Right hindlimb (tissue), 1 donor: ENCODE results near the gene ANKRD13D.
A peak's percentile ranks its signal among the peaks of the same experiment; 100 is the strongest.

Source experiments
- DNase-seq: peaks from one replicate; pipeline ENCODE4 v3.0.0-alpha.2; 2018

The ANKRD13D gene

DNA sequence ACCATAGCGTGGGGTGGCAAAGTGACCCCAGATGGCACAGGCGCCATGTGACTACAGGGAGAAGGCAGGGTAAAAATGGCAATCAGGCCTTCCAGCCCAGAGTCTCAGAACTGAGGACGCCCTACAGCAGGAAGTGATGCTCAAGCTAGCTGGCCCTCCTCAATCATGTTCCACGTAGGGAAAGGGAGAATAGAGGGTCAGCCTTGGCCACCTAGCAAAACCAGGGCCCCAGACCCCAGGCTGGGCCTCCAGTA is 978 bp upstream of the ANKRD13D start:
- DNase-seq, result no peak

DNA sequence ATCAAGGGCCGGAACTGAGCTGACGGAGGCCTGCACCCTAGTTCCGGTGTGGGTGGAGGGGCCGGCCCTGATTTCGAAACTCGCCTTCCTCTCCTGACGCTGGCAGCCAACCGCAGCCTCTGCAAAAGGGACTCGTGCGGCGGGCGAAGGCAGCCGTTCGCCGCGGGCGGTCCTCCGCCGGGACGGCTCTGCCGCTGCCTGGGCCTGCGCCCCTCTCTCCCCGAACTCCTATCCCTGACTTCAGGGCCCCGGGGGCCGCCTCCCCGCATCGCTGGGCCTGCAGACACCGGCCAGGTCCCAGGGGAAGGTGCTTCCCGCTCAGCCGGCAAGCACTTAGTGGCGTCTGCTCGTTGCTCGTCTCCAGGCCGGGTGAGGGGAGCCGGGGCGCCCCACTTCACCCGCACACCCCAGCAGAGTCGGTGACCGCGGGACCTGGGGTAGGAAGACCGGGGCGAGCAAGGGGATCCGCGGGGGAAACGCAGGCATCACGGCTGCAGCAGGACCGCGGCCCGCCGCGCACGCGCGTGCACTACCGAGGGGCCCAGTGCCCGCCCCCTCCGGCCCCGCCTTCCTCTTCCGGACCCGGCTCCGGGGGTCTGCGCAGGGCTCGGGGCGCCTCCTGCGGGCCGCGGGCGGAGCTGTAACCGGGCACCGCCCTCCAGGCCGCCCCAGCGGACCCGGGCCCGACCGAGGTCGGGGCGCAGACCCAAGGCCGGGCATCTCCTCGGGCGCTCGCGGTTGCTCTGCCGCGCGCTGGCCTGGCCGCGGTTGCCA is 464 bp upstream of the ANKRD13D start:
- peak; percentile 95 for DNase-seq

DNA sequence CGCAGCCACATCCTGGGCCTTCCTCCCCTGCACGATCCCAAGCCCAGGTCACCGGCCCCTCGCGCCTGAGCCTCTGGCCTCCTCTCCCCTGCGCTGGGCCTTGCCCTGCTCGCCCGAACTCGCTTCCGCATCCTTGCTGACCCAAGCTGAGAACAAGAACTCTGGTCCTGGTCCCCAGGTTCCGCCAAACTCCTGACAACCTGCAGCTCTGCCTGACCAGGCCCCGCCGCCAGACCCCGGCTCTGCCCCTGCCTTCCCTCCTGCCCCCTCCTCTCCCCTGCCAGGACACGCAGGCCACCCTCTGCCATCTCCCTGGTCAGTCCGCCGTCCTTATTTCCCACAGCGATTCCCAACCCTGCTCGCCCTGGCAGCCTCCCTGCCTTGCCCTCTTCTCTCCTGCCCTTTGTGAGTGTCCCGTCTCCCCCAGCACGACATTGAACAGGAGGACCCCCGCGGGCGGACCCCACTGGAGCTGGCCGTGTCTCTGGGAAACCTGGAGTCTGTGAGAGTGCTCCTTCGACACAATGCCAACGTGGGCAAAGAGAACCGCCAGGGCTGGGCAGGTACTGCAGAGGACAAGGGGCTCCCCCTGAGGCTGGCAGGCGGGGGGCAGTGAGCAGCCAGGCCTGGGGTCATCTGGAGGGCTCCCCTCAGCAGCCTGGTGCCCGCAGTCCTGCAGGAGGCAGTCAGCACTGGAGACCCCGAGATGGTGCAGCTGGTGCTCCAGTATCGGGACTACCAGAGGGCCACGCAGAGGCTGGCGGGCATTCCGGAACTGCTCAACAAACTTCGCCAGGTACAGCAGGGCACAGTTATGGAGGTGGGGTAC is 762 bp downstream of the ANKRD13D start:
- DNase-seq, result no peak

DNA sequence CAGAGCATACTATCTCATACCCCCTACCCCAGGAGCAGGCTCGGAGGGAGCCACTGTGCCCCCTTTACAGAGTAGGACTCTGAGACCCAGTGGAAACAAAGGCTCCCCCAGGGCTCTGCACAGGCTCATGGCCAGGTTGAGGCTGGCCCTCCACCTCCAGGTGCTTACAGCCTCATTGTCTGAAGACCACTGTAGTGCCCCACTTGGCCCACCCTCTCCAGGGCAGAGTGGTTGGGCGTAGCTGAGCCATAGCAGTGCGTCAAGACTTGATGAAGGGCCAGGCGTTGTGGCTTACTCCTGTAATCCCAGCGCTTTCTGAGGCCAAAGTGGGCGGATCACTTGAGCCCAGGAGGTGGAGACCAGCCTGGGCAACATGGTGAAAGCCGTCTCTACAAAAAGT is 1.7 kb downstream of the ANKRD13D start:
- DNase-seq, result no peak

DNA sequence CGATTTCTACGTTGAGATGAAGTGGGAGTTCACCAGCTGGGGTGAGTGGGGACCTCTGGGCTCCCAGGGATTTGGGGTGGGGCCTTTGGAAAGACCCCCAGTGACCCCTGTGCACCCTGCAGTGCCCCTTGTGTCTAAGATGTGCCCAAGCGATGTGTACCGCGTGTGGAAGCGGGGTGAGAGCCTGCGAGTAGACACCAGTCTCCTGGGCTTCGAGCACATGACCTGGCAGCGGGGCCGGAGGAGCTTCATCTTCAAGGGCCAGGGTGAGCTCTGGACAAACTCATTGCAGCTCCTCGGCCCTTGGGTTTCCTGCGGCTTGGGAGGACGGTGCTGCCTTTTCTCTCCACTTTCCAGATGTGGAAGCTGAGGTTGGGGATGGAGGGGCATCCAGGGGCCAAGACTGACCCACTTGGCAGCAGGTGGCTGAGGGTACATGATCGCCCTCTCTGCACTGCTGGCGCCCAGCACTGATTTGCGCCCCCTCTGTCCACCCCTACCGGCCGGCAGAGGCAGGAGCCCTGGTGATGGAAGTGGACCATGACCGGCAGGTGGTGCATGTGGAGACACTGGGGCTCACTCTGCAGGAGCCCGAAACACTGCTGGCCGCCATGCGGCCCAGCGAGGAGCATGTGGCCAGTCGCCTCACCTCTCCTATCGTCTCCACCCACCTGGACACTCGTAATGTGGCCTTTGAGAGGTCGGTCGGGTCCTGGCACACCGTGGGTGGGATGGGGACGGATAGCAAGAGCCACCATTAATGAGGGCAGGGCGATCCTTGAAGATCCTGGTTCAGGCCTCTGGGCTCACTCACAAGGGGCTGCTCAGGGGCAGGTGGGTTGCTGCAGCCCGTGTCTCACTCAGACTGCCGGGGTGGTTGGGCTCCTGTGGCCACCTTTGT is 2.6 kb downstream of the ANKRD13D start:
- no peak for DNase-seq

DNA sequence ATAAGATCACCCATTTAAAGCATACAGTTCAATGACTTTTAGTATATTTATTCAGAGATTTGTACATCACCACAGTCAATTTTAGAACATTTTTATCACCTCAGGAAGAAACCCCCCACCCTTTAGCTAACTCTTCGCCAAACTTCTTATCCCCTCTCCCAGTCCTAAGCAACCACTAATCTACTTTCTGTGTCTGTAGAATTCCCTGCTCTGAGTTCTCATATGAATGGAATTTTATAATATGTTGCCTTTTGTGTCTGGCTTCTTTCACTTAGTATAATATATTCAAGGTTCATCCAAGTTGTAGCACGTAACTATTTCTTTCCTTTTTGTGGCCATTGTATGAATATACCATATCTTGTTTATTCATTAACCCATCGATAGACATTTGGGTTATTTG is 3.6 kb downstream of the ANKRD13D start:
- DNase-seq, result no peak

DNA sequence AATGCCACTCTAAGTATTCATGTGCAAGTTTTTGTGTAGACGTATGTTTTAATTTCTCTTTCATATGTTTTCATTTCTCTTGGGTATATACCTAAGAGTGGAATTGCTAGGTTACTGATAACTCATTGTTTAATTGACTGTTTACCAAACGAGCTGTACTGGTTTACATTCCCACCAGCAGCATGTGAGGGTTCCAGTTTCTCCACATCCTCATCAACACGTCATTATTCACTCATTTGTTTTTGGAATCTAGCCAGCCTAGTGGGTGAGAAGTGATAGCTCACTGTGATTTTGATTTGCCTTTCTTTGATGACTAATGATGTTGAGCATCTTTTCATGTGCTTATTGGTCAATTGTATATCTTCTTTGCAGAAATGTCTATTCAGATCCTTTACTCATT is 4.0 kb downstream of the ANKRD13D start:
- no peak for DNase-seq

DNA sequence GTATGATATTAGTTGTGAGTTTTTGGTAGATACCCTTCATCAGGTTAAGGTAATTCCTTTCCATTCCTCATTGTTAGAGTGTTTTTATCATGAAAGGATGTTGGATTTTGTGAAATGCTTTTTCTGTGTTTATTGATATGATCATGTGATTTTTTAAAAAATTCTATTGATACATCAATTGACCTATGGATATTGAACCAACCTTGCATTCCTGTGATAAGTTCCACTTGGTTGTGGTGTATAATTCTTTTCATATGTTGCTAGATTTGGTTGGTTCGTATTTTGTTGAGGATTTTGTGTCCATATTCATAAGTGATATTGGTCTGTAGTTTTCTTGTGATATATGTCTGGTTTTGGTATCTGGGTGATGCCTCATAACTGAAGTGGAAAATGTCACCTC is 6.7 kb downstream of the ANKRD13D start:
- no peak for DNase-seq

DNA sequence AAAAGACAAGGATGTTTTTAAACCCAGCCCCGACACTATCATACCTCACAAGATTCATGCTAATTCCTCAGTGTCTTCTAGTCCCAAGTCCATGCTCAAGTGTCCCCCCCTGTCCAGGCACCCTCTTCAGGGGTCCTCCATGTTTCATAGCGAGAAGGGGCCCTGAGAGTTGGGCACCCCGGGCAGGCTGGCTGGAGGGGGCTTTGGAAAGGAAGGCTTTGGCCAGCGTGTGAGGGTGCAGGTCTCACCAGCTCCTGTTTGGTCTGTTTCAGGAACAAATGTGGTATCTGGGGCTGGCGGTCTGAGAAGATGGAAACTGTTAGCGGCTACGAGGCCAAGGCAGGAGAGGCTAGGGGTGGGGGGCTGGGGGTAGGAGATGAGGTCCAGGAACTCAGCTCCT is 9.7 kb downstream of the ANKRD13D start:
- no peak for DNase-seq

DNA sequence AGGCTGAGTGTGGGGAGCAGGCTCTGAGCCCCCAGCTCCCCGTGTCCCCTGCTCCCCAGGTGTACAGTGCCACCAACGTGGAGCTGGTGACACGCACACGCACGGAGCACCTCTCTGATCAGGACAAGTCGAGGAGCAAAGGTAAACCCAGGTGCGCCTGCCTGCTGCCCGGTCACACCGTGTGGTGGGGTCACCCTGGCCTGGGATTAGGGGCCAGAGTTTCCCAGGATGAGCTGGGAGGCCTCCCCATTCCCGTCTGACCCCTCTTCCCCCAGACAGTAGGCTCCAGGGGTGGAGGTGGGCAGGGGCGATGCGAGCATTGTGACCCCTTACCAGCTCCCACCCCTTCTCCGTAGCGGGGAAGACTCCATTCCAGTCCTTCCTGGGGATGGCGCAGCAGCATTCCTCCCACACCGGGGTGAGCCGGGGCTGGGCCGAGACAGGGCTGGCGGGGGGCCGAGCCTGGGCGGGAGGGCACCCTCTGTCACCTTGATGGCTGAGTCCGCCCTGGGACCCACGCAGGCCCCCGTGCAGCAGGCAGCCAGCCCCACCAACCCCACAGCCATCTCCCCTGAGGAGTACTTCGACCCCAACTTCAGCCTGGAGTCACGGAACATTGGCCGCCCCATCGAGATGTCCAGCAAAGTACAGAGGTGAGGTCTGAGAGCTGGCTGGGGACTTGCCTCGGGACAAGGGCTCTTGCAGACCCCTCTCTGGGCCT is 10.5 kb downstream of the ANKRD13D start:
- DNase-seq, result no peak

DNA sequence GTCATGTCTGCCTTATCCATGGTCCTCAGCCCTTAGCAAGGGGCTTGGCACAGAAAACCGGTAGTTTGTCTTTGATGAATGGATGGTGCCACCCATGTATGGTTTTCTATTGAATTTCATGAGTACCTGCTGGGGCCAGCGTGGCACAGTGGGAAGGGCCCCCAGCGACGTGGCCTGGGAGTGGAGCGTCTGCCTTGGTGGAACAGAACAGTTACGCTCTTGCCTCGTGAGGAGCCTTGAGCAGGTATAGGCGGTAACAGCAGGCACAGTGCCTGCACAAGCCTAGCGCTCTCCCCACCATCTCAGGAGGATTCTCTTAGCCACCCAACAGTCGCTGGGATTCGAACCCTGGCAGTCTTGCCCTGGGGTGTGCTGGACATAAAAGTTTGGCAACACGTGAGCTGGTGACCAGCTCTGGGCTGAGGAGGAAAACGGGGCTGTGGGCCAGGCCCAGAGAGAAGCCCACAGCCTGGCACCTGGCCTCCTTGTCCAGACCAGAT is 11.2 kb downstream of the ANKRD13D start:
- no peak for DNase-seq

DNA sequence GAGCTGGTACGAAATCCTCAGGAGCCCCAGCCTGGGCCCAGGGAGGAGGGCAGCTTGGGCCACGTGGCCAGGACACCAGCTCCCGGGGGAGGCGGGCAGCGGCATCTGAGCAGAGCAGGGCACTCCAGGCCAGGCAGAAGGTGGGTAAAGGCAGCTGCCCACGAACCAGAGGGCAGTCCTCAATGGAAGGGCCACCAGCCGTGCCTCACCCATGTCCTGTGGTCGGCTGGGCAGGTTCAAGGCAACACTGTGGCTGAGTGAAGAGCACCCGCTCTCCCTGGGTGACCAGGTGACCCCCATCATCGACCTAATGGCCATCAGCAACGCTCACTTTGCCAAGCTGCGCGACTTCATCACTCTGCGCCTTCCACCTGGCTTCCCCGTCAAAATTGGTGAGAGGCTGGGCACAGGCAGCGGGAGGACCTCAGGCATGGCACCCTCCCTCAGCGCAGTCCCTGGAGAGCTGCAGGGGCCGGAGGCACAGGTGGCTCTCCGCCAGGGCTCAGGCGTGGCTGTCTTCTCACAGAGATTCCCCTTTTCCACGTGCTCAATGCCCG is 11.7 kb downstream of the ANKRD13D start:
- peak; percentile 20 for DNase-seq

DNA sequence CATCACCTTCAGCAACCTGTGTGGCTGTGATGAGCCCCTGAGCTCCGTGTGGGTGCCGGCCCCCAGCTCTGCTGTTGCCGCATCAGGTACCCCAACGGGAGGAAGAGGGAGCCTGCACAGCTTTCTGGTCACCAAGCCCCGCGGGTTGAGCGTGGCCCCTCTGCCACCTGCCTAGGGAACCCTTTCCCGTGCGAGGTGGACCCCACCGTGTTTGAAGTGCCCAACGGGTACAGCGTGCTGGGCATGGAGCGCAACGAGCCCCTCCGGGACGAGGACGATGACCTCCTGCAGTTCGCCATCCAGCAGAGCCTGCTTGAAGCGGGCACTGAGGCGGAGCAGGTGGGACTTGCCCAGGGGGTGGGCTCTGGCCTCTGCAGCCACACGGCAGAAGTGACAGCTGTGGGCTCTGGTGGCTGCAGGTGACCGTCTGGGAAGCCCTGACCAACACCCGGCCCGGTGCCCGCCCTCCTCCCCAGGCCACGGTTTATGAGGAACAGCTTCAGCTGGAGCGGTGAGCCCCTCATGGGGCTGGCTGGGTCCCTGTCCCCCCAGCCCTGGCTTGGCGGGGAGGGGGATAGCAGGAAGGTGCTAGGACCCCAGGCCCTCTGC is 12.3 kb downstream of the ANKRD13D start:
- peak; percentile 36 for DNase-seq

DNA sequence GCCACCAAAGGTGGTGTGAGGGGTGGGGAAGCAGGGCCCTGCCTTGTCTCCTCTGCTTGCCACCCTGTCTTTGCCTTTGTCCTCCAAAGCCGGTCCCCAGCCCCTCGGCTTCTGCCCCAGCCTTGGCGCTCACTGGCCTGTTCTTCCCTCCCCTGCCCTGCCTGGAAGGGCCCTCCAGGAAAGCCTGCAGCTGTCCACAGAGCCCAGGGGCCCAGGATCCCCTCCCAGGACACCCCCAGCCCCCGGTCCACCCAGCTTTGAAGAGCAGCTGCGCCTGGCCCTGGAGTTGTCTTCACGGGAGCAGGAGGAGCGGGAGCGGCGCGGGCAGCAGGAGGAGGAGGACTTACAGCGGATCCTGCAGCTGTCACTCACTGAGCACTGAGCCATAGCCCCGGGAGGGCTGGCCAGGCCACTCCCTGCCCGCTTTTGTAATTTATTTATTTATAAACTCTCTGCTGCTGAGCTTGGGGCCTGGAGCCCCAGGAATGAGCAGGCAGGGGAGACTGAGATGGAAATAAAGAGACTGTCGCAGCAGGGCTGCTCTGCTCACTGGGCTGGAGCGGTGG is 12.9 kb downstream of the ANKRD13D start:
- peak; percentile 77 for DNase-seq

DNA sequence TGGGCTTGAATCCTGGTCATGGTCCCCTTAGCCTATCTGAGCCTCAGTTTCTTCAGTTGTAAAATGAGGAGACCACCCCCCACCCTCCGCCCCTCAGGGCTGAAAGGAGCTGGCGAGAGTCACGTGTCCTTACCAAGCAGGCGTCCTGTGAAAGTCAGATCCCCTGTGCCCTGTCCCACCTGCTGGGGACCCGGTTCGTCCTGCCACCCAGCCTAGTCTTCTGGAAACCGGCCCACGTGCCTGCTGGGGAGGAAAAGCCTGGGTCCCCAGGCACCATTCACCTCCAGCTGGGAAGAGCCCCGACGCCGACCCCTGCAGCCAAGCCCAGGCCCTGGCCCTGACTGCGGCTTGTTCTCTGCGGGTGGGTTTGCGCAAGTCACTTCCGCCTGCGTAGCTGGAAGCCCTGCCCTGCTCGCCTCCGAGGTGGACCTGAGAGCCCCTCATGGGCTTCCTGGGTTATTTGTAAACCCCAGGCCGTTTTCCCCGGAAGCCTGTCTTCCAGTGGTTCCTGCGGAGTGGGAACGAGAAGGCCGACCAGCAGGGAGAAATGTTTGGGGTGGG is 13.5 kb downstream of the ANKRD13D start:
- peak; percentile 40 for DNase-seq

DNA sequence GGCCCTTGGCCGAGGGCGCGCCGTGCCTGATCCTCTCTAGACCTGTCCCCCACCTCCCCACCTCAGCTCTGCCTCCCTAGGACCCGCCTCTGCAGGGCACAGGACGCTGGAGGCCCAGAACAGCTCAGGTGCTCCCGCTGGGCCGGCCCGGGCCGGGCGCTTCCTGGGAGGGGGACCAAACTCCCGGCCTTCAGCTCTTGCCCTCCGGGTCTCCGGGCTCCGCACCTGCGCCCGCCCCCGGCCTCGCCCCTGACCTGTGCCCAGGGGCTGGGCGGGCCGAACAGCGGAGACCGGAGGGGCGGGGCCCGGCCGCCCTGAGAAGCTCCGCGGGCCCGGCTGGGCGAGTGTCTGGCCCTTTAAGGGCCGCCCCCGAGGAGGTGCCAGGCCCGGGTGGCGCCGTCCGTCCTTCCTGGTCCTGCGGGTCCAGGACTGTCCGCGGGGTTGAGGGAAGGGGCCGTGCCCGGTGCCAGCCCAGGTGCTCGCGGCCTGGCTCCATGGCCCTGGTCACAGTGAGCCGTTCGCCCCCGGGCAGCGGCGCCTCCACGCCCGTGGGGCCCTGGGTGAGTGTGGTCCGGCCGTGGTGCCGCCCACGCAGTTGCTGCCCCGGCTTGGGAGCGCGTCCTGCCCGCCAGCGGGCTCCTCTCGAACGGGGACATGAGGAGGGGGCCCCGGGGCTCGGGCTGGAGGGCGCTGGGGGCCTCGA is 14.2 kb downstream of the ANKRD13D start, which contains the start of gene SSH3:
Gene SSH3, plus strand, starts transcription at position 399 of the 703 bp plus-strand sequence. Its CDS starts 96 bp downstream, at position 495.
- peak; percentile 66 for DNase-seq

DNA sequence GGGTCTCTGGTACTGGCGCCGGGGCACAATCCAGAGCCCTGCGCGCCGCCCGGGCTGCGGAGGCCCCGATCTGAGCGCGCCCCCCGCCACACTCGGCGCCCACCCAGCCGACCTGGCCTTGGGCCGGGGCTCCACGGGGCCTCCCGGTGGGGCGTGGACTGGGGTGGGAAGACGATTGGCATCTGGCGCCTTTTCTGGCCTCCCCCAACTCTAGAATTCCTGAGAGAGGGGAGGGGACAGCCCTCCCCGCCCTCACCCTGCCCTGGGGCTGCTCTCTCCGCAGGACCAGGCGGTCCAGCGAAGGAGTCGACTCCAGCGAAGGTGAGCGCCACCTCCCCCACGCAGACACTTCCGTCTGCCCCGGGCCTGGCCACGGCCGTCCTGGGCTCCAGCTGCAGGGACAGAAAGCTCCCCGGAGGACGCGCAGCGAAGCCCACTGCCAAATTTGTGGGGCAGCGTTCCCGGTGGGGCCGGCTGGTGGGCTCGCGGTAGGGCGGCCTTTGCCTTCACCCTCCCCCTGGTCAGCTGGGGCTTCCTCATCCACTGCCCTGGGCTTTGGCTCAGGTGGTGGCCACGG is 14.8 kb downstream of the ANKRD13D start:
- DNase-seq, result no peak

DNA sequence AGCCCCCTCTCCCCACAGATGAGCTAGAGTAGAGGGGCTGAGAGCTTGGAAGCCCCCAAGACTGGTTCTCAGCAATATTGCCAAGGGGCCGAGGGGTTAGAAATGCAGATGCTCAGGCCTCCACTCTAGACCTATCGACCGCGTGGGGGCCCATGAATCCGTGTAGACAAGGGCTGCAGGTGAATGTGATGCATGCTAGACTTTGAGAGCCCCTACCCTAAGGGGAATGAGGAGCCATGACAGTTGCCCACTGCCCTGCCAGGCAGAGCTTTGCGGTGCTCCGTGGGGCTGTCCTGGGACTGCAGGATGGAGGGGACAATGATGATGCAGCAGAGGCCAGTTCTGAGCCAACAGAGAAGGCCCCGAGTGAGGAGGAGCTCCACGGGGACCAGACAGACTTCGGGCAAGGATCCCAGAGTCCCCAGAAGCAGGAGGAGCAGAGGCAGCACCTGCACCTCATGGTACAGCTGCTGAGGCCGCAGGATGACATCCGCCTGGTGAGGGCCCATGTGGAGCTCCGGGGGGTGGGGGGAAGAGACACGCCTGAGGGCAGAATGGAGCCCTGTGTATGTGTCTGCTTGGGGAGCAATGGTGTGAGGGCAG is 15.5 kb downstream of the ANKRD13D start:
- no peak for DNase-seq

DNA sequence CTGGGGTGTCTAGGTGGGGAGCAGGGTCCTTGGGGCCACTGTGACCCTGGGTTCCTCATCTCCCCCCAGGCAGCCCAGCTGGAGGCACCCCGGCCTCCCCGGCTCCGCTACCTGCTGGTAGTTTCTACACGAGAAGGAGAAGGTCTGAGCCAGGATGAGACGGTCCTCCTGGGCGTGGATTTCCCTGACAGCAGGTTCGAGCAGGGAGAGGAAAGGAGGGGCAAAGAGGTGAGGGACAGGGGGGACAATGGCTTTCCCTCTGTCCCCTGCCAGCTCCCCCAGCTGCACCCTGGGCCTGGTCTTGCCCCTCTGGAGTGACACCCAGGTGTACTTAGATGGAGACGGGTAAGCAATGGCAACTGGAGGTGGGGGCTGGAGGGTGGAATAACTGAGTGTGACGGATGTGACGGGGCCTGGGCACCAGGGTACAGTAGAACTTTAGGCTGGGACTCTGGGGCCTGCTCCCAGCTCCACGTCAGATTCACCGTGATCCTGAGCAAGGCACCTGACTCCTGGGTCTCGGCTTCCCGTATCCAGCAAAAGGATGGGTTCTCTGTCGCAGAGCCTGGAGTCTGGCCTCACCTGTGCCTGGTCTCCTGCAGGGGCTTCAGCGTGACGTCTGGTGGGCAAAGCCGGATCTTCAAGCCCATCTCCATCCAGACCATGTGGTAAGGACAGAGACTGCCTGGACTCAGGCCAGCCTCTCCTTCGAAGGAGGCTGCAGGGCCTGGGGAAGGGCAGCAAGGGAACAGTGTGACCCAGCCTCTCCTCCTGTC is 17.9 kb downstream of the ANKRD13D start:
- no peak for DNase-seq
